GM21723 (cell line): ENCODE results near the gene RPS23.

Experiments used
- ATAC-seq: cut with Tn5 transposase; IDR thresholded peaks from one replicate; pipeline ENCODE4 v1.9.1; 2021; ENCODE audit warnings: mild to moderate bottlenecking, moderate library complexity; ENCODE audit not compliant: unreplicated experiment

The RPS23 gene

DNA sequence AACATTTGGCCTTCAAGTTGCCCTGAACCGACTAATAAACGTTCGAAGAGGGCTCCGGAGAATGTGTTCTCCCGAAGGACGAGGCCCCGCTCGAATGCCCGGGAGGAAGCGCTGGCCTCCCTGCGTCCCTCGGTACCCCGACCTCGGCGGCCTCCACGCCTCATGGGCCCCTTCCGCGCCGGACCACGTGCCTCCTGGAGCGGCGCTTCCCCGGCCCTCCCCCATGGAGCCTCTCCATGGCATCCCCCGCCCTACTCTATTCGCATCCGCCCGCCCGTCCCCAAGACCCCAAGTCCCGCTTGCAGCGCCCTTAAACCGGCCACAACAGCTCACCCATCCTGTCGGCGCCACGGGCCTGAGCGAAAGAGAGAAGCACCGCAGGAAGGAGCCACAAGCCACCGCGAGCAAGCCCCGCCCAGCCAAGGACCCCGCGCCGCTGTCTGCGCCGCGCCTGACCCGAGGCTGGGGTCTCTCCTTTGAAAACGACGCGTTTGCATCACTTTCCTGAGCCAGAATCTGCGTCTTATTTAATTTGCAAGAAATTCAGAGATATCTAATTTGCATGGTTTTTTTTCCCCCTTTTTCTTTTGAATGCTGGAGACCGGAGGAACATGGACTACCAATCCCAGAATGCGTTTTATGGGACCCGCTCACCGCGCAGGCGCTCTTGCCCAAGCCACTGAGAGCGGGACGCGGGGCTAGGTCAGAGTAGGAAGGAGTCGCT, at the start of gene RPS23:
Gene RPS23 (minus strand): TSS at position 368 of the 724 bp plus-strand sequence. CDS start 31 bp downstream, at position 337.
- ATAC-seq: peak; percentile 96

GRCh38 chr5:82327941-82328340, 49.8 kb upstream of the RPS23 start:
- ATAC-seq: no peak

GRCh38 chr5:82325996-82326395, 47.8 kb upstream of the RPS23 start:
- no peak for ATAC-seq

- ATAC-seq: no peak
Measured at GRCh38 chr5:82325155-82325554, 47.0 kb upstream of the RPS23 start.

DNA sequence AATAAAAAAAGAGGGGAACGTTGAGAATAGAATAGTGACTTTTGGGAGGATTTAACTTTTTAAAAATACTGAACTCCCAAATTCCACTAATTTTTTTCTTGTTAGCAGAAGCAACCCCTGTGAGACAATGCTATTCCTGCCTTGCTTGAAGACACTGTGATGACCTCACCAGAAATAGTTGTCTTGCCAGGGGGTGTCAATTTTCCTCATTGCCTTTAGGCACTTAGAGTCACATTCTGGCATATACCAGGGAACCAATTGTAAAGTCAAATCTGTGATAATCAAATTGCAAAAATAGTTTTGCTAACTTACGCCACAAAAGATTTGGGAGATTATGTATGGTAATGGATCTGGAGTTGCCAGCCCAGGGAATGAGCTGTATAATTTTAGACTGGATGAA, 42.8 kb upstream of the RPS23 start:
- ATAC-seq: no peak

DNA sequence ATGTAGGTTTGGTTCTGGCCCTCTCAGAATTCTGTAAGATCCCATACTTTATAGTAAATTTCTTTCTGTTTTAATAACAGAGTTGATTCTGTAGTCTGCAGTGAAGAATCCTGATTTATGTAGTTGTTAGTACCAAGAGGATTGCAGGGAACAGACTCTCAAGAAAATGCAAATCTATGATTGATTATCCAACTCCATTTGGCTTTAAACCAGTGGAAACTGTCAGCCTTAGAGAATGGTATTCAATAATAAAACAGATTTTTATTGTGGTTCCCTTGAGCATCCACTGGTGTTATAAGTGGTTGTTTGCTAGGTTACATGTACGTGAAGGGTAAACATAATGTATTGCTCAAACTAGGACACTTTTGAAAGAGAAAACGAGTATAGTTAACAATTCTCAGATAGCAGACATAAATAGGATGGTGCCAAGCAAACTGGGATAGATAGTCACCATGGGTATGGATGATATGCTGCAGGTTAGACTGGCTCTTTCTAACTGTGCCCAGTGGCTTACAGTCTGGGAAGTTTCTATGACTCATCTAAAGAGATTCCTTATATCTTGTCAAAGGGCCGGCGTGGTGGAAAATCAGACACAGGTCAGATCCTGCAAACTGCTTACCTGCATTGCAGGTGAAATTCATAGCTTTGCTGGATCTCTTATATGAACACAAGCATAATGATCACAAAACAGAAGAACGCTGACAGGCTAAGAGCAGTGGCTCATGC, 41.7 kb upstream of the RPS23 start:
- ATAC-seq: no peak

DNA sequence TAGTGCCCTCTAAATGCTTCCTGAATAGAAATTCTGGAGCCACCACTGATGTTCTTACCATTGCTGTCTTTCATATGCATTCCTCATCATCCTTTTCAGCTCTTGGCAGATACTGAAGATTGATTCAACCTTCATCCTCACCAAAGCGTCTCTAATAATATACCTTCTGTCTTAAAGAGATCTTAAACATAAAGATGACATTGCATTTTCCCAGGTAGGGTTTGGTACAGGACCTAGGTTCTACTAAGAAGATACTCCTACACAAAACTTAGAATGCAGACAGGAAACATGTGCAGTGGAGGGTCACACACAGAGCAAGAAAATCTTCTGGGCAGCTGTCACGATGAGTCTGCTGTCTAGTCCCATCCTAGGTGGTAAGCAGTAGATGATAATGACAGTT, 41.0 kb upstream of the RPS23 start:
- no peak for ATAC-seq

DNA sequence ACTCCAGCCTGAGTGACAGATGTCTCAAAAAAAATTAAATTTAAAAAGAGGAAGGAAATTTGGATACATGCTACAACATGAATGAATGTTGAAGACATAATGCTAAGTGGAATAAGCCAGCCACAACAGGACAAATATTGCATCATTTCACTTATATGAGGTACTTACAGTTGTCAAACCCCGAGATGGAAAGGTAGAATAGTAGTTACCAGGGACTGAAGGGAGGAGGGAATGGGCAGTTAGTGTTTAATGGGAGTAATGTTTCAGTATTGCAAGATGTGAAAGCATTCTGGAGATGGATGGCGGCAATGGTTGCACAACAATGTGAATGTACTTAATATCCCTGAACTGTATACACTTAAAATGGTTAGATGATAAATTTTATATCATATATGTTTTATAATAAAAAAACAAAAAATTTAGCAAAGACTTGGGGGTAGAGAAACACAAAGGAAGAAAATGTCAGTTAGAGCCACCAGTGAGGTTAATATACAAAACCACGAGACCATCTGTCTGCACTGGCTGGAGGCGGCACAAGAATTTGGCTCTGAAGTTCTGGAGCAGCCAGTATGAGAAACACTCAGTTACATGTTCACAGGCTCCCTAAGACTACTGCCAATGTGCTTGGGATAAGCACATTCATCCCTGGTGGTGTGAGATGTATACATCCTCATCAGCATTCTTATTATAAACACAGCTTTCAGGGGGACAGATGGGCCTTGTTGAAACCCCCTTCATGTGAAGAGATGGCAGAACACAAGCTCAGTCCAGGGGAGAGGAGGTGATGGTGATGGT, 37.0 kb upstream of the RPS23 start:
- no peak for ATAC-seq

GRCh38 chr5:82313016-82313415, 34.9 kb upstream of the RPS23 start:
- ATAC-seq: no peak

DNA sequence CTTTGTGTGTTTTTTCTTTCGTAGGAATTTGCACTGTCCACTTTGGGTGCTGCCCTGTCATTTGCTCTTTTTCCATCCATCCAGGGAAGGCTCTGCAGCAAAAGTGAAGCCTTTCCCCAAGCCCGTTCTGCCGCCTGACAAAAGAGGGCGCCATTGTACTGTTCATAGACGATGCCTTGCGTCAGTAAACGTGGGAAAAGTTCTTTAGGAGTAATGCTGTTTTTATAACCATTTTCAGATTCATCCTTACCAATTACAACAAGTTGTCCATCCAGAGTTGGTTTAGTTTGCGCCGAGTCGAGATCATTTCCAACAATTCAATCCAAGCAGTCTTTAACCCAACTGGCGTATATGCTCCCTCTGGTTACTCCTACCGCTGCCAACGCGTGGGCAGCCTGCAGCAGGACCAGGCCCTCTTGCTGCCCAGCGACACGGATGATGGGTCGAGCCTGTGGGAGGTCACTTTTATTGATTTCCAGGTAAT, 34.3 kb upstream of the RPS23 start:
- ATAC-seq: no peak

GRCh38 chr5:82309091-82309531, 31.0 kb upstream of the RPS23 start:
- ATAC-seq: no peak

GRCh38 chr5:82308416-82308815, 30.3 kb upstream of the RPS23 start:
- ATAC-seq: no peak

GRCh38 chr5:82307451-82307850, 29.3 kb upstream of the RPS23 start:
- no peak for ATAC-seq

- ATAC-seq: no peak
Measured at GRCh38 chr5:82306151-82306550, 28.0 kb upstream of the RPS23 start.

DNA sequence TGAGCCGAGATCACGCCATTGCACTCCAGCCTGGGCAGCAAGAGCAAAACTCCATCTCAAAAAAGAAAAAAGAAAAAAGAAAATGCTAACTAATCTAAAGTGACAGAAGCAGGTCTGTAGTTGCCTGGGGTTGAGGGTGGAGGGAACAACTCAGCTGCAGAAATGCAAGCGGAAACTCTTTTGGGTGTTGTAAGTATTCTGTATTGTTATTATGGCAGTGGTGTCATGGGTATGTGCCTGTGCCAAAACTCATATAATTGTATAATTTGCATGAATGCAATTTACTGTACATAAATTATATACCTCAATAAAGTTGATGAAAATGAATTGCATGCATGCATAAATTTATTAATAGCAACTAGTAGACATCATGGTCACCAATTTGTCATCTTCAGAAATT, 23.0 kb upstream of the RPS23 start:
- no peak for ATAC-seq

- no peak for ATAC-seq
Measured at GRCh38 chr5:82298668-82299067, 20.5 kb upstream of the RPS23 start.

GRCh38 chr5:82297711-82298110, 19.6 kb upstream of the RPS23 start:
- no peak for ATAC-seq

DNA sequence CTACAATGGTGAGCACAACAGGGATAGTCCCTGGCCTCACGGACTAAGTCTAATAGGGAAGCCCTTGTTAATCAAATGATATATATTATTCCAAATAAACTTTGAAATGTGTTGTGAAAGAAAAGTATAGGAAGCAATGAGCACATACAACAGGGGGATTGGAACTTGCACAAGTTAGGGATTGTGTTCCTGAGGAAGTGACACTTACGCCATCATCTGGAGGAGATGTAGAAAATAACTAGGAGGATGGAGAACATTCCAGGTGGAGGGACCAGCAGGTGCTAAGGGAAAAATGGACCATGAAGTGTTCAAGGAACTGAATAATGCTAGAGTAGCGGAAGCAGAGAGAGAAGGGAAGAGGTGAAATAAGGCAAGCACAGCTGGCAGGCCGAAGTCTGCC, 18.8 kb upstream of the RPS23 start:
- no peak for ATAC-seq

DNA sequence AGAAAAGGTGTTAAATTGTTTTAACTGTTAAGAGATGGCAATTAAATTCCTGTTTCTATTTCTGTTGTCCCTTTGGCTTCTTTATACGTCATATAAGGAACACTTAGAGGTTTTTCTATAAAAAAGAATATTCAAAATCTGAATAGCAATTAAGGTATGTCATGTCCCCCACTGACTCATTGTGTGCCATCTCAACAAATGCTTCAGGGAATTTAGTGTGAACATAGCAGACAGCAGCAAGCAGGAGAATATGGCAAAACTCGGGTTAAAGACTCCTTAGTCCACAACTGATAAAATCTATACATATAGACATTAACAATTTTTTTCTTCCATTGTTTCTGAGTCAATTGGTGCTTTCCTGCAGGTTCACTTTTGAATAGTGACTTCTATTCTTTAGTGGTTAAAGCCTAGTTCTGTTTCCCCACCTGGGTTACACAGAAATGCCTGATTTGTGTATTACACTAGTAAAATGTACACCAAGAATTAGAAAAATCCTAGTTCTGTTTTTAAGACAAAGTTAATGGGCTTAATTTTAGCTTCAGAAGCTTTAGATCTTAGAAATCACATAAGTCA, 17.9 kb upstream of the RPS23 start:
- ATAC-seq: no peak

GRCh38 chr5:82295144-82295543, 17.0 kb upstream of the RPS23 start:
- ATAC-seq: no peak

- no peak for ATAC-seq
Measured at GRCh38 chr5:82291420-82291819, 13.3 kb upstream of the RPS23 start.
